Smooth muscle cell of the brain vasculature (primary cell): ENCODE measurements around the gene MAP2K7.

Experiments
- DNase-seq: peaks from one replicate; pipeline ENCODE4 v3.0.0-alpha.2; 2012; ENCODE audit warnings: low read depth, low spot score

The MAP2K7 gene

GRCh38 chr19:7866399-7867091 lies 37.1 kb upstream of the MAP2K7 start:
- DNase-seq = no peak

GRCh38 chr19:7867092-7867844 lies 36.4 kb upstream of the MAP2K7 start:
- no peak for DNase-seq

GRCh38 chr19:7868326-7868670 lies 35.4 kb upstream of the MAP2K7 start:
- DNase-seq = no peak

- no peak for DNase-seq
Observed at GRCh38 chr19:7868671-7869452, 34.8 kb upstream of the MAP2K7 start.

- no peak for DNase-seq
Observed at GRCh38 chr19:7869453-7869909, 34.2 kb upstream of the MAP2K7 start.

GRCh38 chr19:7869910-7870511 lies 33.7 kb upstream of the MAP2K7 start:
- no peak for DNase-seq

- no peak for DNase-seq
Observed at GRCh38 chr19:7870571-7871436, 32.9 kb upstream of the MAP2K7 start.

GRCh38 chr19:7871437-7872305 lies 32.0 kb upstream of the MAP2K7 start:
- peak; percentile 76 for DNase-seq

GRCh38 chr19:7872306-7873204 lies 31.1 kb upstream of the MAP2K7 start:
- DNase-seq = no peak

GRCh38 chr19:7873304-7874075 lies 30.2 kb upstream of the MAP2K7 start:
- DNase-seq = no peak

- DNase-seq = no peak
Observed at GRCh38 chr19:7874076-7874896, 29.4 kb upstream of the MAP2K7 start, which contains the start of gene PRR36. Gene PRR36, minus strand, starts transcription at chr19:7874390. Its CDS starts 701 bp downstream, at chr19:7873689.

- no peak for DNase-seq
Observed at GRCh38 chr19:7874897-7875273, 28.8 kb upstream of the MAP2K7 start.

GRCh38 chr19:7877249-7877836 lies 26.3 kb upstream of the MAP2K7 start:
- DNase-seq = no peak

- DNase-seq = no peak
Observed at GRCh38 chr19:7879111-7879807, 24.4 kb upstream of the MAP2K7 start.

GRCh38 chr19:7879836-7880235 lies 23.8 kb upstream of the MAP2K7 start:
- no peak for DNase-seq

- no peak for DNase-seq
Observed at GRCh38 chr19:7881910-7882309, 21.8 kb upstream of the MAP2K7 start.
